Neural cell (in vitro differentiated cells): Measurements from ENCODE around the gene TFB1M. TPM values are rescaled to one million over a fixed set of nuclear protein-coding genes. Genes with fewer than 3 reads are reported as not detected.

ENCODE experiments used
- H2AFZ ChIP-seq: fragments of 200-600, 300-800 bp; sonication (generic), shearing (Covaris generic); 2 replicates; pipeline ENCODE4 v1.6.0; 2014; ENCODE audit warnings: low read depth, mild to moderate bottlenecking, antibody characterized with exemption, low read length, moderate library complexity
- H3F3A ChIP-seq: fragments of 200-600 bp; shearing (Covaris generic); 2 replicates; pipeline ENCODE4 v1.6.1; 2016; ENCODE audit warnings: mild to moderate bottlenecking, moderate library complexity, mixed read lengths, antibody characterized with exemption, low read length; ENCODE audit not compliant: insufficient read depth, poor library complexity, severe bottlenecking
- H3K27ac ChIP-seq: fragments of 200-600, 300-800 bp; sonication (generic), shearing (Covaris generic); 2 replicates; pipeline ENCODE4 v1.5.1; 2014; ENCODE audit warnings: mild to moderate bottlenecking, low read length, moderate library complexity
- H3K27me3 ChIP-seq: fragments of 300-800, 200-600 bp; sonication (generic), shearing (Covaris generic); 2 replicates; pipeline ENCODE4 v1.6.0; 2014; ENCODE audit warnings: mild to moderate bottlenecking, low read depth, low read length, moderate library complexity; ENCODE audit not compliant: insufficient read depth
- H3K36me3 ChIP-seq: fragments of 300-800, 200-600 bp; sonication (generic), shearing (Covaris generic); 2 replicates; pipeline ENCODE4 v1.5.1; 2014; ENCODE audit warnings: mild to moderate bottlenecking, antibody characterized with exemption, low read length, moderate library complexity; ENCODE audit not compliant: insufficient read depth
- H3K4me2 ChIP-seq: fragments of 300-800, 200-600 bp; sonication (generic), shearing (Covaris generic); 2 replicates; pipeline ENCODE4 v1.6.0; 2014; ENCODE audit warnings: mild to moderate bottlenecking, low read length
- H3K4me3 ChIP-seq: fragments of 300-800, 200-600 bp; sonication (generic), shearing (Covaris generic); 2 replicates; pipeline ENCODE4 v1.5.1; 2014; ENCODE audit warnings: mild to moderate bottlenecking, low read length, moderate library complexity
- H3K79me2 ChIP-seq: fragments of 200-600 bp; shearing (Covaris generic); replicated peaks from 2 replicates; pipeline ENCODE4 v1.6.0; 2014; ENCODE audit warnings: mild to moderate bottlenecking, low read length, moderate library complexity; ENCODE audit not compliant: insufficient read depth
- H3K9ac ChIP-seq: fragments of 300-800, 200-600 bp; sonication (generic), shearing (Covaris generic); 2 replicates; pipeline ENCODE4 v1.6.1; 2016; ENCODE audit warnings: mild to moderate bottlenecking, low read length, mixed read lengths
- H3K9me2 ChIP-seq: fragments of 200-600 bp; shearing (Covaris generic); 2 replicates; pipeline ENCODE4 v1.6.1; 2016; ENCODE audit warnings: mild to moderate bottlenecking, low read length, mixed read lengths; ENCODE audit not compliant: insufficient read depth
- H3K9me3 ChIP-seq: fragments of 200-600, 300-800 bp; sonication (generic), shearing (Covaris generic); 2 replicates; pipeline ENCODE4 v1.6.1; 2016; ENCODE audit warnings: mild to moderate bottlenecking, mixed run types, low read length, moderate library complexity, mixed read lengths
- H4K20me1 ChIP-seq: fragments of 200-600 bp; shearing (Covaris generic); 2 replicates; pipeline ENCODE4 v1.6.1; 2016; ENCODE audit warnings: mild to moderate bottlenecking, mixed run types; ENCODE audit not compliant: insufficient read depth
- EP300 ChIP-seq: fragments of 450-650 bp; conservative IDR thresholded peaks from 2 replicates; pipeline ENCODE4 v1.6.1; 2014; ENCODE audit warnings: antibody characterized with exemption, mild to moderate bottlenecking, moderate library complexity; ENCODE audit not compliant: poor library complexity, severe bottlenecking
- EZH2 ChIP-seq: fragments of 200-600, 300-800 bp; shearing (Covaris generic), sonication (generic); IDR thresholded peaks from 2 replicates; pipeline ENCODE4 v1.6.1; 2014; ENCODE audit warnings: antibody characterized with exemption, low read length, borderline replicate concordance, mild to moderate bottlenecking; ENCODE audit not compliant: insufficient read depth, poor library complexity, severe bottlenecking
- MXI1 ChIP-seq: fragments of 450-650 bp; conservative IDR thresholded peaks from 2 replicates; pipeline ENCODE4 v1.6.1; 2014; ENCODE audit warnings: antibody characterized with exemption, mild to moderate bottlenecking; ENCODE audit not compliant: poor library complexity, severe bottlenecking
- POLR2AphosphoS5 ChIP-seq: IDR thresholded peaks from 2 replicates; pipeline ENCODE4 v1.6.1; 2012
- RAD21 ChIP-seq: fragments of 450-650 bp; conservative IDR thresholded peaks from 2 replicates; pipeline ENCODE4 v1.6.1; 2014; ENCODE audit warnings: antibody characterized with exemption, mild to moderate bottlenecking, moderate library complexity
- REST ChIP-seq: IDR thresholded peaks from 2 replicates; pipeline ENCODE4 v1.6.1; 2012; ENCODE audit warnings: borderline replicate concordance
- SMC3 ChIP-seq: fragments of 450-650 bp; conservative IDR thresholded peaks from 2 replicates; pipeline ENCODE4 v1.6.1; 2014; ENCODE audit warnings: antibody characterized with exemption, mild to moderate bottlenecking, moderate library complexity; ENCODE audit not compliant: poor library complexity
- TAF1 ChIP-seq: IDR thresholded peaks from 2 replicates; pipeline ENCODE4 v1.6.1; 2012; ENCODE audit warnings: low read depth
- polyA plus RNA-seq: library from polyadenylated mRNA; depleted of rRNA; stranded (reverse); fragments of >200 nt; gene quantifications from 2 replicates; pipeline ENCODE4 v1.2.3, GENCODE V29; 2014
- TF ChIP-seq, protein P1 (sequence below): fragments of 450-650 bp; IDR thresholded peaks from 2 replicates; pipeline ENCODE4 v1.5.1; 2014; ENCODE audit warnings: antibody characterized with exemption, mild to moderate bottlenecking, moderate library complexity; ENCODE audit not compliant: poor library complexity, severe bottlenecking

TFB1M gene
- polyA plus RNA-seq, 1 donor from 2014 or later = 15.5 TPM

- H3K9me2 ChIP-seq = no peaks in the 10 kb centered on the region
- H3K4me2 ChIP-seq = no peak overlapping the region
- no peak overlapping the region for H2AFZ ChIP-seq
- no peaks in the 10 kb centered on the region for H3K27me3 ChIP-seq
- no peak overlapping the region for H3K27ac ChIP-seq
- H3K79me2 ChIP-seq = no peaks in the 10 kb centered on the region
- H3K36me3 ChIP-seq = no peaks in the 10 kb centered on the region
- no peaks in the 10 kb centered on the region for H3F3A ChIP-seq
- H3K4me3 ChIP-seq = no peak overlapping the region
- H3K9me3 ChIP-seq = no peaks in the 10 kb centered on the region
- no peaks in the 10 kb centered on the region for H4K20me1 ChIP-seq
- no peak overlapping the region for H3K9ac ChIP-seq
- TF ChIP-seq EZH2 (no peak), SMC3 (no peak), EP300 (no peak), REST (no peak), MXI1 (no peak), TAF1 (no peak), POLR2AphosphoS5 (no peak), RAD21 (no peak)
- TF ChIP-seq, protein P1, sequence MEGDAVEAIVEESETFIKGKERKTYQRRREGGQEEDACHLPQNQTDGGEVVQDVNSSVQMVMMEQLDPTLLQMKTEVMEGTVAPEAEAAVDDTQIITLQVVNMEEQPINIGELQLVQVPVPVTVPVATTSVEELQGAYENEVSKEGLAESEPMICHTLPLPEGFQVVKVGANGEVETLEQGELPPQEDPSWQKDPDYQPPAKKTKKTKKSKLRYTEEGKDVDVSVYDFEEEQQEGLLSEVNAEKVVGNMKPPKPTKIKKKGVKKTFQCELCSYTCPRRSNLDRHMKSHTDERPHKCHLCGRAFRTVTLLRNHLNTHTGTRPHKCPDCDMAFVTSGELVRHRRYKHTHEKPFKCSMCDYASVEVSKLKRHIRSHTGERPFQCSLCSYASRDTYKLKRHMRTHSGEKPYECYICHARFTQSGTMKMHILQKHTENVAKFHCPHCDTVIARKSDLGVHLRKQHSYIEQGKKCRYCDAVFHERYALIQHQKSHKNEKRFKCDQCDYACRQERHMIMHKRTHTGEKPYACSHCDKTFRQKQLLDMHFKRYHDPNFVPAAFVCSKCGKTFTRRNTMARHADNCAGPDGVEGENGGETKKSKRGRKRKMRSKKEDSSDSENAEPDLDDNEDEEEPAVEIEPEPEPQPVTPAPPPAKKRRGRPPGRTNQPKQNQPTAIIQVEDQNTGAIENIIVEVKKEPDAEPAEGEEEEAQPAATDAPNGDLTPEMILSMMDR = no peak
Observed at GRCh38 chr6:155260686-155261085, 53.6 kb downstream of the TFB1M start.

DNA sequence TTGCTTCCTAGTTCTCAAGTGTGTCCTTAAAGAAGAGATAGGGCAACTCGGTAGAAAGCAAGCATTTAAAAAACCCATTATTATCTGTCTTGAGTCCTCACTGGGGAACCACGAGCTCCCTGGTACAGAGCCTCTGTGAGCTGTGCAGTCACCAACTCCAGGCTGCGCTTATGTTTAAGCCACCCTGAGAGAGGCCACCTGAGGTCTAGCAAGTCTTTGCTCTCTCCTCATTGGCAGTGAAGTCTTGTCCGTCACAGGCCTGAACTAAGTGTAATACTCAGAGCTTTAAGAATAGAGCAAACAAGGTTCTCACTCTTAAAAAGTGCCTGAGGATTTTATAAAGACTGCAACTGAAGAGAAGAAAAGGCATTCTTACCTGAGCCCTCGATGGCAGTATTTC lies 54.4 kb downstream of the TFB1M start:
- no peak overlapping the region for H3K4me3 ChIP-seq

More for the DNA sequence above, 54.4 kb downstream of the TFB1M start:
- Histone ChIP-seq H3K4me2 (no peak overlapping the region), H3K27me3 (no peaks in the 10 kb centered on the region), H3F3A (no peaks in the 10 kb centered on the region), H3K9me3 (no peaks in the 10 kb centered on the region), H3K79me2 (no peaks in the 10 kb centered on the region), H3K27ac (no peak overlapping the region), H3K9me2 (no peaks in the 10 kb centered on the region), H3K36me3 (peaks cover 1% of the 10 kb centered on the region), H3K9ac (no peak overlapping the region), H2AFZ (no peak overlapping the region), H4K20me1 (no peaks in the 10 kb centered on the region)
- TF ChIP-seq MXI1 = no peak
- TF ChIP-seq SMC3 = no peak
- no peak for TF ChIP-seq EZH2
- TF ChIP-seq, protein P1 = no peak
- TF ChIP-seq EP300 = no peak
- TF ChIP-seq RAD21 = no peak
- no peak for TF ChIP-seq POLR2AphosphoS5
- TF ChIP-seq REST = no peak
- TF ChIP-seq TAF1 = no peak
